OCI-LY7 (cell line): Measurements from ENCODE around the gene CLVS2.

ENCODE experiments used
- CTCF ChIP-seq: fragments of 200-600 bp; sonication (generic); conservative IDR thresholded peaks from 2 replicates; pipeline ENCODE4 v1.5.1; 2014; ENCODE audit warnings: mild to moderate bottlenecking, antibody characterized with exemption, low read length, moderate library complexity, mixed read lengths
- EZH2phosphoT487 ChIP-seq: fragments of 200-600 bp; sonication (generic); IDR thresholded peaks from 2 replicates; pipeline ENCODE4 v1.6.1; 2018; ENCODE audit warnings: low read depth, borderline replicate concordance, mild to moderate bottlenecking, mixed run types, antibody characterized with exemption, low read length, moderate library complexity, mixed read lengths

GRCh38 chr6:123091091-123091895 lies 95.3 kb downstream of the CLVS2 start:
- TF ChIP-seq CTCF (no peak), EZH2phosphoT487 (no peak)
